NCI-H2107 (cell line): ENCODE results near the gene ILKAP.

Experiments
- DNase-seq: peaks from one replicate; lab custom pipeline; 2025; lab: John Stamatoyannopoulos, UW

ILKAP gene

GRCh38 chr2:238124488-238125126, 78.9 kb downstream of the ILKAP start:
- DNase-seq, result no peak

- DNase-seq, result no peak
These were observed 79.5 kb downstream of the ILKAP start for GRCh38 chr2:238123991-238124470.

GRCh38 chr2:238123218-238123971, 80.1 kb downstream of the ILKAP start:
- DNase-seq, result no peak

GRCh38 chr2:238122287-238123217, 80.9 kb downstream of the ILKAP start:
- no peak for DNase-seq

- no peak for DNase-seq
These were observed 81.8 kb downstream of the ILKAP start for GRCh38 chr2:238121511-238122286.

GRCh38 chr2:238120463-238121298, 82.8 kb downstream of the ILKAP start:
- no peak for DNase-seq
